ENCODE data around the gene ACIN1.

Gene ACIN1, protein sequence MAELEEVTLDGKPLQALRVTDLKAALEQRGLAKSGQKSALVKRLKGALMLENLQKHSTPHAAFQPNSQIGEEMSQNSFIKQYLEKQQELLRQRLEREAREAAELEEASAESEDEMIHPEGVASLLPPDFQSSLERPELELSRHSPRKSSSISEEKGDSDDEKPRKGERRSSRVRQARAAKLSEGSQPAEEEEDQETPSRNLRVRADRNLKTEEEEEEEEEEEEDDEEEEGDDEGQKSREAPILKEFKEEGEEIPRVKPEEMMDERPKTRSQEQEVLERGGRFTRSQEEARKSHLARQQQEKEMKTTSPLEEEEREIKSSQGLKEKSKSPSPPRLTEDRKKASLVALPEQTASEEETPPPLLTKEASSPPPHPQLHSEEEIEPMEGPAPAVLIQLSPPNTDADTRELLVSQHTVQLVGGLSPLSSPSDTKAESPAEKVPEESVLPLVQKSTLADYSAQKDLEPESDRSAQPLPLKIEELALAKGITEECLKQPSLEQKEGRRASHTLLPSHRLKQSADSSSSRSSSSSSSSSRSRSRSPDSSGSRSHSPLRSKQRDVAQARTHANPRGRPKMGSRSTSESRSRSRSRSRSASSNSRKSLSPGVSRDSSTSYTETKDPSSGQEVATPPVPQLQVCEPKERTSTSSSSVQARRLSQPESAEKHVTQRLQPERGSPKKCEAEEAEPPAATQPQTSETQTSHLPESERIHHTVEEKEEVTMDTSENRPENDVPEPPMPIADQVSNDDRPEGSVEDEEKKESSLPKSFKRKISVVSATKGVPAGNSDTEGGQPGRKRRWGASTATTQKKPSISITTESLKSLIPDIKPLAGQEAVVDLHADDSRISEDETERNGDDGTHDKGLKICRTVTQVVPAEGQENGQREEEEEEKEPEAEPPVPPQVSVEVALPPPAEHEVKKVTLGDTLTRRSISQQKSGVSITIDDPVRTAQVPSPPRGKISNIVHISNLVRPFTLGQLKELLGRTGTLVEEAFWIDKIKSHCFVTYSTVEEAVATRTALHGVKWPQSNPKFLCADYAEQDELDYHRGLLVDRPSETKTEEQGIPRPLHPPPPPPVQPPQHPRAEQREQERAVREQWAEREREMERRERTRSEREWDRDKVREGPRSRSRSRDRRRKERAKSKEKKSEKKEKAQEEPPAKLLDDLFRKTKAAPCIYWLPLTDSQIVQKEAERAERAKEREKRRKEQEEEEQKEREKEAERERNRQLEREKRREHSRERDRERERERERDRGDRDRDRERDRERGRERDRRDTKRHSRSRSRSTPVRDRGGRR

DNA sequence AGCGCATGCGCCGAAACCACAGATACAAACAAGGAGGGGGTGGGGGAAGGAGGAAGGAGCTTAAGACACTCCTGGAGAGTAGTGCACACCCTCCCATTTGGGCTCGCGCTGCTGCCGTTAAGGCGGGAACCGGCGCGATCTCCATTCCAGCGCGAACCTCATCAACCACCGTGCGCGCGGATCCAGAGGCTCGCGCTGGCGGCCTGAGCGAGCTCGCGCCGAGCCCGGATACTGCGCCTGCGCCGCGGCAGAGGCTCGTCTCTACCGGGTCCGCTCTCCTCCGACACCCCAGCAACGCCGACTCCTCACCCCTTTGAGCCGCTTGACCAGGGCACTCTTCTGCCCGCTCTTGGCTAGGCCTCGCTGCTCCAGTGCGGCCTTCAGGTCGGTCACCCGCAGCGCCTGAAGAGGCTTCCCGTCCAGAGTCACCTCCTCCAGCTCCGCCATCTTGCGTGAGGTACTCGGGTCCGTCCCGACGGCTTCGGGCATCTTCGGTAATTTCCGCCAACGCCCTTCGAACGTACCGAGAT, at the start of gene ACIN1:
Gene ACIN1, minus strand, starts transcription at position 471 of the 530 bp plus-strand sequence. Its CDS starts 24 bp downstream, at position 447.
- in situ Hi-C loops (cut with HindIII; ENCODE audit: low sequenced_read_pairs), result no loop called here

DNA sequence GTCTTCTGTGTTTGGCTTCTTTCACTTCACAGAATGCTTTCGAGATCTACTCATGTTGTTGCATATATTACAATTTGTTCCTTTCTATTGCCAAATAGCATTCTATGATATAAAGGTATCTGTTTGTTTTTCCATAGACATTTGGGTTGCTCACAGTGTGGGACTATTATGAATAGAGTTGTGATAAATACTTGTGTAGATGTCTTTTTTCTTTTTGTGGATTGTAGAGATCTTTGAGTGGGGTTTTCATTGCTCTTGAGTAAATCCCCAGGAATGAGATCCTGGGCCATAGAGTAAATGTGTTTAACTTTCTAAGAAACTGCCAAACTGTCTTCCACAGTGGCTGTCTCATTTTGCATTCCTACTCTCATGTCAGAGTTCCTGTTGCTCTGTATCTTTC, 49.0 kb upstream of the ACIN1 start:
- in situ Hi-C loops (cut with HindIII; ENCODE audit: low sequenced_read_pairs), result no loop called here

DNA sequence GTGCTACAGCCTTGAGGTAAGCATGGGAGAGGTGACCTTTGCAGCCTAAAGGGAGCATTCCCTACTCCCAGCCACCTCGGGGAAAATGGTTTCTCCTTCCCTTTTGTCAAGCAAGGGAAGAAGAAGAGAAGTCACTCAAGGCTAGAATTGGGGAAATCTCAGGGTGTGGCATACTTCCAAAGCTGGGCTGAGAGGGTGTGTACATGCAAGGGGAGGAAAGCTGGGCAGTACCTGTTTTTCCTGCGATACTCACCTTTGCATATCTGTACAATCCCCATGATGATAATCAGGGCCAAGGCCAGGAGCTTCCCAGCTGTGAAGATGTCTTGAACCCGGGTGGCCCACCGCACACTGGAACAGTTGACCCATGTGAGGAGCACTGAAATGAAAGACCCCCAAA, 47.9 kb upstream of the ACIN1 start:
- in situ Hi-C loops (cut with HindIII; ENCODE audit: low sequenced_read_pairs), result no loop called here

DNA sequence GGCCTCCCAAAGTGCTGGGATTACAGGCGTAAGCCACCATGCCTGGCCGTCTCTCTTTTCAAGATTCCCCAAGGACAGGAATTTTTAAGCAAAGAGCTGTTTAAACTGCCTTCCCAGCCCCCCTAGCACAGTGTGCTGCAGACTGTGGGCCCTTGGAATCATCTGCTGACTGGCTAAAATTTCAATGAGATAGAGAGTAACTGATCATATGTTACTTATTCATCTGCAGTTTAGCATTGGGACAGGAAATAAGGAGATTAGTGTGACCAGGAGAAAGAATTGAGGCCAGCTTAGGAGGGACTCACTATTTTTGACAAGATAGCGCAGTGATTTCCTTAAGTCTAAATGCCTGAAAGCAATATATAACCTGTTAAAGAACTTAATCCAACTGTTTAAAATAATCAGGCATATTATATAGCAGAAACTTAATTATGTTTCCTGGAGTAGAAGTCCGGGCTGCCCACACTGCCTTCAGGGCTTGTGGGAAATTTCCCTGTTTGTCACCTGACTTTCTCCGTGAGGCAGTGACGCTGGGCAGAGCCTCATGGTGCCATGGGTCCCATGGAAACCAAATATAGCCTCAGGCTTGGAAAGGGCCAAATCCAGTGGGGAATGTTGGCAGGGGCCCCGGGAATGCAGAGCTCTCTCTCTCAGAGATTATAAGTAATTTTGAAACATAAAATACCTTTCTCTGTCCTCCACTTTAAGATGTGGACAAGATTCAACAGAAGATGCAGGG, 46.9 kb upstream of the ACIN1 start:
- in situ Hi-C loops (cut with HindIII; ENCODE audit: low sequenced_read_pairs), result no loop called here

DNA sequence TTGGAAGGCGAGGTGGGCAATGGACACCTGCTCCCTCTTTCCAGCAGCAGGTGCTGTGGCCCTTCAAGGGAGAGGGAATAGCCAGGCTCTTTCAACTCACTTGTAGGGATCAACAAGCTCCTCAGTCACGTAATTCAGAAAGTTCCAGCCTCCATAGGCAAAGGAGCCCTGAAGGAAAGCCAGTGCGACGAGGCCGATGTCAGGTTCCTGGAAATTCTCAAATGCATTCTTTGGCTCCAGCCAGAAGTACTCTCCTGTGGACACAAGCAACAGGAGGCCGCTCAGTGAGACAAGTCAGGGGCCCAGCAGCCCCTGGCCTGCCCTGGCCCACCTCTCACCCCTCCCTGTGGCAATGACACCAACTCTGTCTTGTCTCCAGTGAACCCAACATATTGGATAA, 45.4 kb upstream of the ACIN1 start:
- in situ Hi-C loops (cut with HindIII; ENCODE audit: low sequenced_read_pairs), result no loop called here

DNA sequence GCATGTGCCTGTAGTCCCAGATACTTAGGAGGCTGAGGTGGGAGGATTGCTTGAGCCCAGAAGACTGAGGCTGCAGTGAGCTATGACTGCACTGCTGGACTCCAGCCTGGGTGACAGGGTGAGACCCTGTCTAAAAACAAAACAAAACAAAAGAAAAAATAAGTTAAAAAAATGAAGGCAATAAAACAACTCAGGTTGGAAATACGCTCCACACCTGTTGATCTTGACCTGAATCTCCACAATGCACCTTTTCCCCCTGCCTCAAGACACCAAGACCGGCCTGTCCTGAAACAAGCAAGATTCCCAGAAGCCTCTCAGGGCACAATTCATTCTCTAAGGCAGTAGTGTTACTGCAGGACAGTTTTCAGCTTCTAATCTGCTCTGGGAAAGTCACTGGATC, 44.9 kb upstream of the ACIN1 start:
- in situ Hi-C loops (cut with HindIII; ENCODE audit: low sequenced_read_pairs), result no loop called here

DNA sequence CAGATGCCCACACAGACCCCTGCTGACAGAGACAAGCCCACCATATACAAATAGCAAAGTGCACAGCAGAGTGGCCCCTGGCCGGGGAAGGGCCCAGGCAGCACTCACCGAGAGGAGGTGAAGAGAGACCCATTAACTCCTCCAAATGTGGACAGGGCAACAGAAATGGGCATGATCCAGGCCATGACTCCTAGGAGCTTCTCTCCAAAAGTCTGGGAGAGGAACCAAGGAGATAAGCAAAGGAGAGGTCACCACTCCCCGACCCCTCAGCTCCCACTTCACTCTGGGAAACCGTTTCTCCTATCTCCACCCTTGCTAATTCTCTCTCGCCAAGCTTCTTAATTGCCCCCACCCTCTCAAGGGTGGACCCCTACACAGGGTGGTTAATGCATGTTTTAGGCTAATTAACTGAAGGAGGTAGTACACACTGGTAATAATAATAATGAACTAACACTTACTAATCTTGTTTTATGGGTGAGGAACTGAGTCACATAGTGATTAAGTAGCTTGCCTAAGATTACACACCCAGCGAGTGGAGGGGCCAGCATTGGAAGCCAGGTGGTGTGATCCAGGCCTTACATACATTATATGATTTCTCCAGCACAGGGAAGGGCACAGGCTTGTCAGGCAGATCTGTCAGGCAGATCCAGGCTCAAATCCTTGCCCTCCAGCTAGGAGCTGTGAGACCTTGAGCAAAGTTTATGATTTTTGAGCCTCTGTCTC, 43.0 kb upstream of the ACIN1 start:
- in situ Hi-C loops (cut with HindIII; ENCODE audit: low sequenced_read_pairs), result no loop called here

DNA sequence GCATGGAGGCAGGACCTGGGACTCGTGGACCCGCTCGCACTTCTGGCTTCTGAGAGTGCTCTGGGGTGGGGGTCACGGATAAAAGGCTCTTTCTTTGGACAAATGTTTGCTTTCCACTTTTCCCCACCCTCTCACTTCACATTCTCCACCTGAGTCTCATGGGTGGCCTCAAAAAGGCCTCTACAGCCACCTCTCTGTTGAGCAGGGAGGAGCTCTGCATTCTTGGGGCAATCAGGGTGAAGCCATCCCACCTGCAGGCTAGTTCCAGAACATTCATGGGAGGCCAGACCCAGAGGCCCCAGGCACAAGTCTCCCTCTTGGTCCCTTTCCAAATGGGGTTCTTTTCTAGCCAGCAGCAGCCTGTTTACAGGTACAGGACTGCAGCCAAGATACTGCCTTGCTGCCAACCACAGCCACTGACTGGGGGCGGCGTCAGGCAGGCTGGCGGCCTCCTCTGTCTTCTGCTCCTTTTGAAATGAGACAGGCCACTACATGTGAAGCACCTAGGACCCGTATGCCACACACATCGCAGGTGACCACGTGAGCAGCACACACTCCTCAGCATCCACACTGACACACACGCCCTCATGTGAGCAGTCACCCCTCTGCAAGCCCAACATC, 42.4 kb upstream of the ACIN1 start:
- in situ Hi-C loops (cut with HindIII; ENCODE audit: low sequenced_read_pairs), result no loop called here

DNA sequence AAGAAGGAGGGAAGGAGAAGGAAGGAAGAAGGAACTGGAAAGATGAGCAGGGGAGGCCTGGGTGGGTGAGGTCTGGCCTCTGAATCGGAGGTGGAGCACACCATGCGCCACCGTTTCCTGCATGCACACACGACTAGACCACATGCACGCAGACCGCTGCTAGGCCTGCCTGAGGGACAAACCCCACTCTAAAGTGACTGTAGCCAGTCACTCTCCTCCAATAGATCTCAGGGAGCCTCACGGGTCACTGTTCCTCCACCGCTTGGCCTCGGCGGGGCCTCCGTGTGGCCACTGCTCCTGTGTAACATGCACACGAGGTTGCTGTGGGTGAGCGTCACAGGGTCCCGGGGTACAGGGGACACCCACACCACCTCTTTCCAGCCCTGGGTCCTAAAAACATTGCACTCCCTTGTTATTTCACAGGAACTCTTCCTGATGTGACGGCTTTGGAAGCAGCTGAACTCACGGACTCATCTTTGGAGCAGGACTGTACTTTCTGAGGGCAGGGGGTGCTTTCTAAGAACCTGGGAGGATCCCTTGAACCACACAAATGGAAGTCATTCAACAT, 41.7 kb upstream of the ACIN1 start:
- in situ Hi-C loops (cut with HindIII; ENCODE audit: low sequenced_read_pairs), result no loop called here

DNA sequence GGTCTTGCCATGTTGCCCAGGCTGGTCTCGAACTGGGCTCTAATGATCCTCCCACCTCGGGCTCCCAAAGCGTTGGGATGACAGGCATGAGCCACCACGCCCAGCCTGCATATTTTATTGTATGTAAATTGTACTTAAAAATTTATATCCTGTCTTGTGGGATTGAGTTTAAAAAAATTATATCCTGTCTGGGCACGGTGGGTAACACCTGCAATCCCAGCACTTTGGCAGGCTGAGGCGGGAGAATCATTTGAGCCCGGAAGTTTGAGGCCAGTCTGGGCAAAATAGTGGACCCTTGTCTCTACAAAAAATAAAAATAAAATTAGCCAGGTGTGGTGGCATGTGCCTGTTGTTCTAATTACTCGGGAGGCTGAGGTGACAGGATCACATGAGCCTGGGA, 38.0 kb upstream of the ACIN1 start:
- in situ Hi-C loops (cut with HindIII; ENCODE audit: low sequenced_read_pairs), result no loop called here

DNA sequence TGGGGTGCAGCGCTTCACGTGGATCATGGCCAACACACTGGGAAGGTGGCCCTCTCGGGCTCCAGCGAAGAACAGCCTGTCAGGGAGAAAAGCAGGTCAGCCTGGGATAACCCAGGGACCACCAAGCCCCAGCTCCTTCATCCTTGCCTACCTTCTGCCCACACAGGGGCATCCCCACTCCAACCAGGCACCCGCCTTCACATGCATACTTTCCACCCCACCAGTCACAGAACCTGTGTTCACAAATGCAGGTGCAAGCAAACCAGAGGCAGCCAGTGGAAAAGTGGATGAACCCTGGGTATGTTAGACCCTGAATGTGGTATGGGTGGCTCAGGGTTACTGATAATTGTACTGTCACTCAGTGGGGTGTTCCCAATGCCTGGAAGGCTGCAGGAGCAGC, 36.5 kb upstream of the ACIN1 start:
- in situ Hi-C loops (cut with HindIII; ENCODE audit: low sequenced_read_pairs), result no loop called here

DNA sequence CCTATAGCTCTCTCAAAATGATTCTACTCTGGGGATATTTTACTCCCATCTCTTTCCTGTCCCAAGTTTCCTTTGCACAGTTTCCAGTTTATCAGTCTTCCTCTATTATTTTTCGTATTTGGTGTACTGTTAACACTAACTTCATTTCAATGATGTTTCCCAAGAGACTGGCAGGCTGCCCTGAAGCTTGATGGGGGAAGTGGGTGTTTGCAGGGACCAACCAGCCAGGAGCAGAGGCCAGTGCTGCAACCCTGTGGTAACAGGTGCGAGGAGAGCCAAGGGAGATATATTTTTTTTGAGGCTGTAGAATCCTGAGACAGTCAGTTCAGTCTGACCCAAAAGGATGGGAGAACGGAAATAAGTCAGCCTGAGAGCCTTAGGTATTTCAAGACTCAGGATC, 35.9 kb upstream of the ACIN1 start:
- in situ Hi-C loops (cut with HindIII; ENCODE audit: low sequenced_read_pairs), result no loop called here

DNA sequence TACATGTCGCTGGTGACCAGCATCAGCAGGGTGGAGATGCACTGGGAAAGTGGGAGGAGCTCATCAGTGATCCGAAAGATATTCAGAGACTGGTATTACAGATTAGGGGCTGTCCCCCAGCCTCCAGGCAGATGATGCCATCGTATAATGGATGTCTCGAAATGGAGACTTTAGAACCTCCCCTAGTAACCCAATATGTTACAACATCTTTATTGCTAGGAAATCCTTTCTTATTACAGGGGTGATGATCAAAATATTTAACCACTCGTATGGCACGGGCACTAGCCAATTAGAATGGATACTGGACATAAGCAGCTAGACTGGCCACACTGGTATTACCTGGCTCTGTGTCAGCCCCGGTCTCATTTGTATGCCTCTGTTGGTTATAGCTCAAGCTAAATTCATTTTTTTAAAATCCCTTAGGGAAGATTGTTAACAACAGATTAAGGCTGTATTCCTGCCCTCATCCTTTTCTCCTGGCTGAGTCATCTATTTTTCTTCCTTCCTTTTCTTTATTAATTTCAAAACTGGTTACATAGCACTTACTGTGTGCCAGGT, 34.9 kb upstream of the ACIN1 start:
- in situ Hi-C loops (cut with HindIII; ENCODE audit: low sequenced_read_pairs), result no loop called here

DNA sequence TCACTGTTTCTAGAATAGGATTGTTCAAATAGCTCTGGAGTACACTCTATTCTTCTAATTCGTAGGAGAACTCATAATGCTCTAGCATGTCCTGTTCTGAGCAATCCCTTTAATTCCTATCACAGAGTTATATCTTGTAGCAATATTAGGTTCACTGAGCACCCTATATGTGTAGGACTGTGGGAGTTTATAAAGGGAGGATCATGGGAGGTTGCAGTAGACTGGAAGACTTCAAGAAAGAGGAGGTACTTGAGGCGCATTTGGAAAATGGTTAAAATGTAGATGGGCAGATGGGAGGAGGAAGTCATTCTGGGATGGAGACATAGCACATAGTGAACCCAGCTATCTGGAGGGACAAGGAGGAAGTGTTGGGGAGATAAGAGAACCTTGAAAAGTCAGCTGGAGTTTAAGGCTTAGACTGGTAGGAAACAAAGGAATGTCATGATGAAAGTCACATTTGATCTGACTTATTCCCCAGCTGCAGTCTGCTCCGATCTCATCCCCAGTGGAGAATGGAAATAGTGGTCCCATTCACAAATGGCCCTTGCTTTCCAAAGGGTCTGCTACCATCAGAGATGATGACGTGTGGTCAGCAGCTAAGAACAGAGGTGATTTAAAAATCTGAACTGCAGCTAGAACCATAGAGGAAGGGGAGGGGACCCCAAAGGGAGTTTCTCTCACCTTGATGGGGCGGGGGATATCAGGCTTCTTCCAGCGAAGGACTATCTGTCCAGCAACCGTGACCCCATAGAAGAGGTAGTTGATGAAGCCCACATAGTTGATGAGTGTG, 34.2 kb upstream of the ACIN1 start:
- in situ Hi-C loops (cut with HindIII; ENCODE audit: low sequenced_read_pairs), result no loop called here

DNA sequence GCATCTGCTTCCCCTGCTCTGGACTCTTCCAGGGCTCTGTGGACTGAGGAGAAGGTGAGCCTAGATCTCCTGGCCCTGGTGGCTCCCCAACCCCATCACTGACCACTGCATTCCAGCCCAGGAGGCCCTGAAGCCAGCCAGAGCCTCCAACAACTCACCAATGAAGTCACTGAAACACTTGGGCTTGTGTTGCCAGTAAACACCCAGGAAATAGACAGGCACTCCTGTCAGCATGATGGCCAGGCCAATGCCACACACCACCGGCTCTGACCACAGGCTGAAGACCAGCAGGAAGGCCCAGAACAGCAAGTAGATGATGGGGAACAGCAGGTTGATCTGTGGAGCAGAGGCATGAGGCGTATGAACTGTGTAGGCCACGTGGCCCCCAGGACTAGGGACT, 32.9 kb upstream of the ACIN1 start:
- in situ Hi-C loops (cut with HindIII; ENCODE audit: low sequenced_read_pairs), result no loop called here

DNA sequence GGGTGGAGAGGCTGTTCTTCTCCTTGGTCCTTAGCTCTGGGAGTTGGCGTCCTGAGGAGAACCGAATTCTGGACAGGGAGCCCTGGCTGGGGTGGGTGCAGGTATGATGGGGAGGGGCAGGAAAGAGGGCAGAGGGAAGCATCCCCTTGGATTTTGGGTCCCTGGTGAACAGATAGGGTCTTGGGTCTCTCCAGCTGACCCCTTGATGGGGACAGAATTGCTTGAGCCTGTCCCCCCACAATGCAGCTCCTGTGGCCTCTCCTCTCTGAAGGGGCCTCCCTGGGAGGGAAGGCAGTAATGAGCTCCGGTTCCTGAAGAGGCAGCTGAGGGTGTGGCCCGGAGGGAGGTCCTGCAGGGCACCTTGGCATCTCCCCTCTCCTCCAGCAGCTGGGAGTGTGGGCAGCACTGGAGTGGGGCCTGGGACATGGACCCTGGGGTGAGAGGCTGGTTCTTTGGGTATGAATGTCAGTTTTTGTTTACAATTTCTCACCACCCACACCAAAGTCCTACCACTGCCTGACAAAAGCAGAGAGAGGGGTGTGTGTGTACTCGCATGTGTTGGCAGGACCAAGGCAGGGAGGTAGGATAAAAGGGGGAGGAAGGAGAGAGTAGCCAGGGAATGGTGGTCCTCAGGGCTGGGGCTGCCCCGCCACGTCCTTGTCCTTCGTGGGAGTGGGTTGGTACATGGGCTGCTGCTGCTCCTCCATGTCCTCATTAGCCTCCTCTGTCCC, 31.8 kb upstream of the ACIN1 start:
- in situ Hi-C loops (cut with HindIII; ENCODE audit: low sequenced_read_pairs), result no loop called here

DNA sequence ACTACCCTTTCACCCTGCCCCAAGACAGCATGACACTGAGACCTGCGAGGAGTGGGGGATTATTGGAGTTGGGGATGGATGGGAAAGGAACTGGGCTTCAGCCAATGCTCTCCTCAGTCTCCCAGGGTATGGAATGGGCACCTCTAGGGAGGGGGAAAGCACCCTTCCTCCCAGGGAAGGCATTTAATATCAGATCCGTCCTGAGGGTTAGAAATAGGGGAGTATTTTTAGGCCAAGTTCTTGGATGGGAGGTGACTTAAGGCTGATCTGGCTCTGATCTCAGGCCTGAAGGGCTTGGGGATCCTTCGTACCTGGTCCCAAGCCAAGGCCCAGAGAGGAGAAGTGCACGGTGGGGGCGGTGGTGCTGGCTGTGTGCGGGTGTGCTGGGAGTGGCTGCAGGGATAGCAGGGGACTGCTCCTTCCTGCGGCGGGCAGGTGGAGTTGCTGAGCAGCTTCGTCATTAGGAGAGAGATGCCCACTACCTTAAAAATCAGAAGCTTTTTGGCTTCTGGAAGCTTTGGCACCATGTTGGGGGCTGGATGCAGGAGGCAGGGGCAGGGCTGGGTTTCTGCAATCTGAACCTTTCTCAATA, 31.1 kb upstream of the ACIN1 start:
- in situ Hi-C loops (cut with HindIII; ENCODE audit: low sequenced_read_pairs), result no loop called here
